PFSK-1 (cell line): ENCODE measurements around the gene DUSP16.

Experiments
- FOXP2 ChIP-seq: optimal IDR thresholded peaks from 2 replicates; pipeline ENCODE3; 2011; ENCODE audit warnings: borderline replicate concordance, control low read depth, inconsistent platforms; ENCODE audit not compliant: insufficient read depth; ENCODE audit errors: extremely low read length, extremely low read depth
- POLR2AphosphoS5 ChIP-seq: IDR thresholded peaks from 2 replicates; pipeline ENCODE4 v1.6.1; 2012; ENCODE audit warnings: low read depth, mild to moderate bottlenecking, control low read depth, low read length, moderate library complexity
- SIN3A ChIP-seq: IDR thresholded peaks from 2 replicates; pipeline ENCODE4 v1.6.1; 2012; ENCODE audit warnings: mild to moderate bottlenecking, low read length, moderate library complexity, borderline replicate concordance; ENCODE audit not compliant: insufficient read depth
- TAF1 ChIP-seq: IDR thresholded peaks from 2 replicates; pipeline ENCODE4 v1.6.1; 2012; ENCODE audit warnings: low read length, control low read depth, borderline replicate concordance; ENCODE audit not compliant: insufficient read depth
- TF ChIP-seq, protein P1 (sequence below), 2 experiments: IDR thresholded peaks; 2 replicates each; pipeline versions ENCODE4 v1.6.1 to v1.8.0; 2011 to 2012; ENCODE audit warnings: low read depth in 2 of 2, low read length in 2 of 2, control low read depth in 1 of 2, inconsistent platforms in 1 of 2, mild to moderate bottlenecking in 1 of 2, moderate library complexity in 1 of 2; ENCODE audit not compliant: insufficient read depth in 1 of 2

The DUSP16 gene

DNA sequence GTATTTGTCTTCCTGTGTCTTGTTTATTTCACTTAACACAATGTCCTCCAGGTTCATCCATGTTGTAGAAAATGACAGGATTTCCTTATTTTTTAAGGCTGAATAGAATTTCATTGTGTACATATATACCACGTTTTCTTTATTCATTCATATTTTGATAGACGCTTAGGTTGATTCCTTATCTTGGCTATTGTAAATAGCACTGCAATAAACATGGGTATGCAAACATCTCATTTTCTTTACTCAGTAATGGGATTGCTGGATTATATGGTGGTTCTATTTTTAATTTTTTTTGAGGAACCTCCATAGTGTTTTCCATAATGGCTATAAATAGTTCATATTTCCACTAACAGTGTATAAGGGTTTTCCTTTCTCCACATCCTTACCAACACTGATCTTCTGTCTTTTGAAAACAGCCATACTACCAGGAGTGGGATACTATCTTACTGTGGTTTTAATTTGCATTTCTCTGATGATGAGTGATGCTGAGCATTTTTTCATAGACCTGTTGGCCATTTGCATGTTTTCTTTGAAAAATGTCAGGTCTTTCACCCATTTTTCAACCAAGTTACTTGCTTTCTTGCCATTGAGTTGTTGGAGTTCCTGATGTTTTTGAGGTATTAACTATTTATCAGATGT is 32.8 kb downstream of the DUSP16 start:
- TF ChIP-seq TAF1 (no peak), POLR2AphosphoS5 (no peak), SIN3A (no peak), FOXP2 (no peak)
- TF ChIP-seq, protein P1, sequence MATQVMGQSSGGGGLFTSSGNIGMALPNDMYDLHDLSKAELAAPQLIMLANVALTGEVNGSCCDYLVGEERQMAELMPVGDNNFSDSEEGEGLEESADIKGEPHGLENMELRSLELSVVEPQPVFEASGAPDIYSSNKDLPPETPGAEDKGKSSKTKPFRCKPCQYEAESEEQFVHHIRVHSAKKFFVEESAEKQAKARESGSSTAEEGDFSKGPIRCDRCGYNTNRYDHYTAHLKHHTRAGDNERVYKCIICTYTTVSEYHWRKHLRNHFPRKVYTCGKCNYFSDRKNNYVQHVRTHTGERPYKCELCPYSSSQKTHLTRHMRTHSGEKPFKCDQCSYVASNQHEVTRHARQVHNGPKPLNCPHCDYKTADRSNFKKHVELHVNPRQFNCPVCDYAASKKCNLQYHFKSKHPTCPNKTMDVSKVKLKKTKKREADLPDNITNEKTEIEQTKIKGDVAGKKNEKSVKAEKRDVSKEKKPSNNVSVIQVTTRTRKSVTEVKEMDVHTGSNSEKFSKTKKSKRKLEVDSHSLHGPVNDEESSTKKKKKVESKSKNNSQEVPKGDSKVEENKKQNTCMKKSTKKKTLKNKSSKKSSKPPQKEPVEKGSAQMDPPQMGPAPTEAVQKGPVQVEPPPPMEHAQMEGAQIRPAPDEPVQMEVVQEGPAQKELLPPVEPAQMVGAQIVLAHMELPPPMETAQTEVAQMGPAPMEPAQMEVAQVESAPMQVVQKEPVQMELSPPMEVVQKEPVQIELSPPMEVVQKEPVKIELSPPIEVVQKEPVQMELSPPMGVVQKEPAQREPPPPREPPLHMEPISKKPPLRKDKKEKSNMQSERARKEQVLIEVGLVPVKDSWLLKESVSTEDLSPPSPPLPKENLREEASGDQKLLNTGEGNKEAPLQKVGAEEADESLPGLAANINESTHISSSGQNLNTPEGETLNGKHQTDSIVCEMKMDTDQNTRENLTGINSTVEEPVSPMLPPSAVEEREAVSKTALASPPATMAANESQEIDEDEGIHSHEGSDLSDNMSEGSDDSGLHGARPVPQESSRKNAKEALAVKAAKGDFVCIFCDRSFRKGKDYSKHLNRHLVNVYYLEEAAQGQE (IDR thresholded peaks at IDR 0.05; ENCODE audit: insufficient read depth in 1 of 2, low read depth in 2 of 2, low read length in 2 of 2), result no peak

- no peak for TF ChIP-seq TAF1
- TF ChIP-seq FOXP2, result no peak
- TF ChIP-seq, protein P1 (IDR thresholded peaks at IDR 0.05; ENCODE audit: insufficient read depth in 1 of 2, low read depth in 2 of 2, low read length in 2 of 2), result no peak
- TF ChIP-seq SIN3A, result no peak
- no peak; the same call in 1 of the 2 replicates for TF ChIP-seq POLR2AphosphoS5
Measured at GRCh38 chr12:12528361-12529270, 34.0 kb downstream of the DUSP16 start.

- TF ChIP-seq, protein P1 (IDR thresholded peaks at IDR 0.05; ENCODE audit: insufficient read depth in 1 of 2, low read depth in 2 of 2, low read length in 2 of 2), result no peak
- no peak for TF ChIP-seq SIN3A
- no peak for TF ChIP-seq TAF1
- no peak for TF ChIP-seq FOXP2
- TF ChIP-seq POLR2AphosphoS5, result no peak
Measured at GRCh38 chr12:12527820-12528296, 34.8 kb downstream of the DUSP16 start.

GRCh38 chr12:12524128-12524527 is 38.5 kb downstream of the DUSP16 start:
- TF ChIP-seq SIN3A (no peak), FOXP2 (no peak), POLR2AphosphoS5 (no peak), TAF1 (no peak)
- TF ChIP-seq, protein P1 (IDR thresholded peaks at IDR 0.05; ENCODE audit: insufficient read depth in 1 of 2, low read depth in 2 of 2, low read length in 2 of 2), result no peak
